Nephron (organoid): Measurements from ENCODE around the gene TCOF1.

ENCODE experiments used
- H3K27ac Mint-ChIP-seq, 3 experiments: 2 replicates each; pipeline ENCODE4 v1.8.0; 2020; ENCODE audit warnings: mixed read lengths in 3 of 3, mild to moderate bottlenecking in 2 of 3, moderate library complexity in 1 of 3
- H3K27me3 Mint-ChIP-seq: 2 replicates; pipeline ENCODE4 v1.8.0; 2021; ENCODE audit warnings: low read depth, mild to moderate bottlenecking, moderate library complexity, mixed read lengths
- H3K36me3 Mint-ChIP-seq: 2 replicates; pipeline ENCODE4 v1.8.0; 2020; ENCODE audit warnings: low read depth, mixed read lengths
- H3K4me1 Mint-ChIP-seq: 2 replicates; pipeline ENCODE4 v1.8.0; 2020; ENCODE audit warnings: mixed read lengths
- H3K4me3 Mint-ChIP-seq, 3 experiments: 2 replicates each; pipeline ENCODE4 v1.8.0; 2020; ENCODE audit warnings: mild to moderate bottlenecking in 3 of 3, mixed read lengths in 3 of 3, moderate library complexity in 2 of 3
- H3K9me3 Mint-ChIP-seq: 2 replicates; pipeline ENCODE4 v1.8.0; 2020; ENCODE audit warnings: mixed read lengths
- CTCF ChIP-seq, 3 experiments: fragments of 200-600 bp; sonication (generic); IDR thresholded peaks; one replicate each; pipeline ENCODE4 v1.5.0; 2021; ENCODE audit warnings: antibody characterized with exemption in 3 of 3; ENCODE audit not compliant: unreplicated experiment in 3 of 3

TCOF1 gene

GRCh38 chr5:150333400-150333799 is 24.1 kb upstream of the TCOF1 start:
- no peak overlapping the region for H3K27ac Mint-ChIP-seq
- H3K4me3 Mint-ChIP-seq = no peak overlapping the region
- no peaks in the 10 kb centered on the region for H3K27me3 Mint-ChIP-seq
- no peaks in the 10 kb centered on the region for H3K9me3 Mint-ChIP-seq
- H3K36me3 Mint-ChIP-seq = no peaks in the 10 kb centered on the region
- TF ChIP-seq CTCF (IDR thresholded peaks at IDR 0.05; ENCODE audit: unreplicated experiment in 3 of 3) = no peak
- peaks cover 17% of the 10 kb centered on the region for H3K4me1 Mint-ChIP-seq

- Mint-ChIP-seq H3K36me3 (no peaks in the 10 kb centered on the region), H3K27ac (no peak overlapping the region), H3K27me3 (no peaks in the 10 kb centered on the region), H3K4me1 (peaks cover 21% of the 10 kb centered on the region), H3K9me3 (no peaks in the 10 kb centered on the region), H3K4me3 (no peak overlapping the region)
- TF ChIP-seq CTCF (IDR thresholded peaks at IDR 0.05; ENCODE audit: unreplicated experiment in 3 of 3) = no peak
Observed at GRCh38 chr5:150335778-150336177, 21.7 kb upstream of the TCOF1 start.

- Mint-ChIP-seq H3K9me3 (no peaks in the 10 kb centered on the region), H3K4me3 (peak overlapping the region in 1 of 3 experiments; percentile 54), H3K27ac (peak overlapping the region; percentile 79 to 89 (median 81)), H3K4me1 (peaks cover 21% of the 10 kb centered on the region), H3K36me3 (no peaks in the 10 kb centered on the region), H3K27me3 (no peaks in the 10 kb centered on the region)
- TF ChIP-seq CTCF (IDR thresholded peaks at IDR 0.05; ENCODE audit: unreplicated experiment in 3 of 3) = no peak
Observed at GRCh38 chr5:150338546-150338945, 19.0 kb upstream of the TCOF1 start.

- no peak for TF ChIP-seq CTCF (IDR thresholded peaks at IDR 0.05; ENCODE audit: unreplicated experiment in 3 of 3)
- Mint-ChIP-seq H3K36me3 (no peaks in the 10 kb centered on the region), H3K9me3 (no peaks in the 10 kb centered on the region), H3K27me3 (no peaks in the 10 kb centered on the region), H3K4me1 (peaks cover 21% of the 10 kb centered on the region), H3K4me3 (peak overlapping the region in 2 of 3 experiments; percentile 45 to 54), H3K27ac (peak overlapping the region; percentile 79 to 89 (median 81))
Observed at GRCh38 chr5:150339165-150339564, 18.3 kb upstream of the TCOF1 start.

GRCh38 chr5:150339841-150340240 is 17.7 kb upstream of the TCOF1 start:
- H3K4me3 Mint-ChIP-seq = no peak overlapping the region
- peaks cover 21% of the 10 kb centered on the region for H3K4me1 Mint-ChIP-seq
- H3K27ac Mint-ChIP-seq = peak overlapping the region in 2 of 3 experiments; percentile 81 to 89
- H3K27me3 Mint-ChIP-seq = no peaks in the 10 kb centered on the region
- no peaks in the 10 kb centered on the region for H3K9me3 Mint-ChIP-seq
- no peaks in the 10 kb centered on the region for H3K36me3 Mint-ChIP-seq
- no peak for TF ChIP-seq CTCF (IDR thresholded peaks at IDR 0.05; ENCODE audit: unreplicated experiment in 3 of 3)

- Mint-ChIP-seq H3K4me1 (peaks cover 21% of the 10 kb centered on the region), H3K9me3 (no peaks in the 10 kb centered on the region), H3K27ac (no peak overlapping the region), H3K27me3 (no peaks in the 10 kb centered on the region), H3K4me3 (no peak overlapping the region), H3K36me3 (no peaks in the 10 kb centered on the region)
- TF ChIP-seq CTCF (IDR thresholded peaks at IDR 0.05; ENCODE audit: unreplicated experiment in 3 of 3) = no peak
Observed at GRCh38 chr5:150340614-150341255, 16.8 kb upstream of the TCOF1 start.
